Small intestine (tissue), 7 donors: Measurements from ENCODE around the gene HMCN2. TPM values are rescaled to one million over a fixed set of nuclear protein-coding genes. Genes with fewer than 3 reads are reported as not detected.

Experiments used
- DNase-seq, 2 donors: peaks; one replicate each; pipeline versions ENCODE4 v3.0.0 to v3.0.0-alpha.2; 2013
- FAIRE-seq: peaks from 2 replicates; lab custom pipeline; 2012; peaks lifted over from hg19 to GRCh38; lab: Jason Lieb, UNC
- H3K27ac ChIP-seq, 3 donors: one replicate each; pipeline ENCODE4 v1.5.1; 2013; ENCODE audit warnings: low read length in 2 of 3, mild to moderate bottlenecking in 2 of 3, control low read depth in 1 of 3, inconsistent platforms in 1 of 3, low read depth in 1 of 3, moderate library complexity in 1 of 3
- H3K27me3 ChIP-seq, 3 donors: one replicate each; pipeline ENCODE4 v1.6.1; 2013; ENCODE audit warnings: low read length in 3 of 3, inconsistent platforms in 1 of 3; ENCODE audit not compliant: control insufficient read depth in 3 of 3, insufficient read depth in 3 of 3
- H3K36me3 ChIP-seq, 3 donors: one replicate each; pipeline ENCODE4 v1.6.1; 2013; ENCODE audit warnings: low read length in 3 of 3, inconsistent platforms in 1 of 3, low read depth in 1 of 3, mild to moderate bottlenecking in 1 of 3, moderate library complexity in 1 of 3; ENCODE audit not compliant: control insufficient read depth in 3 of 3, insufficient read depth in 2 of 3
- H3K4me1 ChIP-seq, 3 donors: one replicate each; pipeline ENCODE4 v1.6.1; 2013; ENCODE audit warnings: low read length in 2 of 3, inconsistent platforms in 1 of 3, low read depth in 1 of 3, mild to moderate bottlenecking in 1 of 3, moderate library complexity in 1 of 3; ENCODE audit not compliant: control insufficient read depth in 3 of 3, insufficient read depth in 2 of 3
- H3K4me3 ChIP-seq, 3 donors: one replicate each; pipeline ENCODE4 v1.5.1; 2013; ENCODE audit warnings: low read length in 3 of 3, control low read depth in 1 of 3, inconsistent platforms in 1 of 3, low read depth in 1 of 3, mild to moderate bottlenecking in 1 of 3, moderate library complexity in 1 of 3
- H3K9me3 ChIP-seq, 2 donors: one replicate each; pipeline ENCODE4 v1.6.1; 2013; ENCODE audit warnings: low read depth in 1 of 2, low read length in 1 of 2; ENCODE audit not compliant: control insufficient read depth in 2 of 2, insufficient read depth in 1 of 2
- WGBS, 3 donors: extraction: QIAGEN DNeasy Blood & Tissue Kit; methylation state at CpG; one replicate each; pipeline ENCODE4 v1.1.7; 2013; 5-methylcytosine and 5-hydroxymethylcytosine counted together
- polyA plus RNA-seq, 4 donors: library from polyadenylated mRNA; stranded (reverse) in 3 of 4; unstranded in 1 of 4; fragments of 200-250 nt in 3 of 4; fragments of 120-200 nt in 1 of 4; gene quantifications; one replicate each; pipeline versions ENCODE4 v1.2.1 to v1.2.3, GENCODE V29; 2013
- donor health status: healthy with polysubstance abuse.
- donor health status: control.
- donor health status: control.
- donor health status: Bipolar disorder and iron deficiency.
- donor health status: healthy.

The HMCN2 gene
- polyA plus RNA-seq, 4 donors, result 1.1 to 19.4 (median 10.6) TPM; not detected in 1

DNA sequence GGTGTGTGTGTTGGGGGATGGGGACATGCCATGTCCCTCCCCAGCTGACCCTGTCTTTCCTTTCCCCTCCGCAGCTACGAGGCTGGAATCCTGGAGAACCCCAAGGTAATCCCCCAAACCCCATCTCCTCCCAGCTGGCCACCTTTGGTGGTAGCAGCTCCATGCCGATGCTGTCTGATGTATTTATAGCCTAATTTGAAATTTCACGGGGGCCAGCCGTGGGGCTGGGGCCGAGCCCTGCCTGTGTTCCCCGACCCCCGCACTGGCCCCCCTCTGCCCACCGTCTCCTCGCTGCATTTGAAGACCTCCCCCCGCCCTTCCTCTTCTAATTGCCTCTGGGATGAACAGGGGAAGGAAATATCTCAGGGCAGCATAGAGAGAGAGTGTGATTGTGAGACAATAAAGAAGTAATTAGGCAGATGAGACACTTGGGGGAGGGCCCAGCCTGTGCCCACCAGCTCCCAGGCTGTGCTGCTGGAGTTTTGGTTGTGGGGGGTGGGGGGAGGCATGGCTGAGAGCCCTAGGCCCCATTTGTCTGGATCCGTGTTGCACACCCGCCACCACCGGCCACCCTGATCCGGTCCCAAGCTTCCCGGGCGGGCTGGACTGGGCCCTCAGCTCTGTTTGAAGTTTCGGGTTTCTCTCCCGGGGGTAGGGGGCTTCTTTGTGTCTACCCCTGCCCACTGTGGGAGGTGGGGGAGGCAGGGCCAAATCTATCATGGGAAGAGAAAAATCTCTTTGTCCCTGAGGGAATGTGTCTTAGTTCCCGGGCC lies 206.0 kb downstream of the HMCN2 start:
- Histone ChIP-seq H3K4me3 (no peak overlapping the region), H3K4me1 (peaks cover 0 to 1% (median 0%) of the 10 kb centered on the region in 3 donors), H3K27ac (no peak overlapping the region), H3K9me3 (no peaks in the 10 kb centered on the region), H3K36me3 (peaks cover 0 to 100% (median 0%) of the 10 kb centered on the region in 3 donors), H3K27me3 (no peaks in the 10 kb centered on the region)
- FAIRE-seq (no peak), DNase-seq (no peak)
- WGBS, 3 donors, result 63 to 81% (median 75%) methylated on average over 18 to 20 of the region's 20 CpGs

- Histone ChIP-seq H3K4me3 (no peak overlapping the region), H3K27me3 (no peaks in the 10 kb centered on the region), H3K27ac (no peak overlapping the region), H3K4me1 (no peaks in the 10 kb centered on the region), H3K9me3 (no peaks in the 10 kb centered on the region), H3K36me3 (peaks cover 0 to 100% (median 0%) of the 10 kb centered on the region in 3 donors)
- no peak for FAIRE-seq
- WGBS, 3 donors, result 76 to 85% (median 85%) methylated on average over 17 to 19 of the region's 19 CpGs
- no peak for DNase-seq
These were observed 206.7 kb downstream of the HMCN2 start for GRCh38 chr9:130472184-130472705.

- DNase-seq (no peak), FAIRE-seq (no peak)
- Histone ChIP-seq H3K4me1 (no peaks in the 10 kb centered on the region), H3K9me3 (no peaks in the 10 kb centered on the region), H3K27ac (no peak overlapping the region), H3K27me3 (no peaks in the 10 kb centered on the region), H3K4me3 (no peak overlapping the region), H3K36me3 (peaks cover 0 to 100% (median 0%) of the 10 kb centered on the region in 3 donors)
- WGBS, 3 donors, result 92 to 93% (median 93%) methylated on average over 4 to 6 of the region's 6 CpGs
These were observed 207.4 kb downstream of the HMCN2 start for GRCh38 chr9:130473009-130473408.

- FAIRE-seq, result no peak
- 62 to 80% (median 73%) methylated on average over 13 of the region's 13 CpGs for WGBS, 3 donors
- H3K36me3 ChIP-seq, result peaks cover 0 to 100% (median 2%) of the 10 kb centered on the region in 3 donors
These were observed 208.0 kb downstream of the HMCN2 start for GRCh38 chr9:130473566-130473965.

GRCh38 chr9:130474106-130474505 lies 208.5 kb downstream of the HMCN2 start:
- no peak for FAIRE-seq
- Histone ChIP-seq H3K36me3 (peaks cover 0 to 98% (median 2%) of the 10 kb centered on the region in 3 donors), H3K4me1 (no peaks in the 10 kb centered on the region)

More at GRCh38 chr9:130473566-130473965, 208.0 kb downstream of the HMCN2 start:
- Histone ChIP-seq H3K9me3 (no peaks in the 10 kb centered on the region), H3K27me3 (no peaks in the 10 kb centered on the region), H3K4me1 (no peaks in the 10 kb centered on the region), H3K27ac (no peak overlapping the region), H3K4me3 (no peak overlapping the region)
- DNase-seq, result no peak

DNA sequence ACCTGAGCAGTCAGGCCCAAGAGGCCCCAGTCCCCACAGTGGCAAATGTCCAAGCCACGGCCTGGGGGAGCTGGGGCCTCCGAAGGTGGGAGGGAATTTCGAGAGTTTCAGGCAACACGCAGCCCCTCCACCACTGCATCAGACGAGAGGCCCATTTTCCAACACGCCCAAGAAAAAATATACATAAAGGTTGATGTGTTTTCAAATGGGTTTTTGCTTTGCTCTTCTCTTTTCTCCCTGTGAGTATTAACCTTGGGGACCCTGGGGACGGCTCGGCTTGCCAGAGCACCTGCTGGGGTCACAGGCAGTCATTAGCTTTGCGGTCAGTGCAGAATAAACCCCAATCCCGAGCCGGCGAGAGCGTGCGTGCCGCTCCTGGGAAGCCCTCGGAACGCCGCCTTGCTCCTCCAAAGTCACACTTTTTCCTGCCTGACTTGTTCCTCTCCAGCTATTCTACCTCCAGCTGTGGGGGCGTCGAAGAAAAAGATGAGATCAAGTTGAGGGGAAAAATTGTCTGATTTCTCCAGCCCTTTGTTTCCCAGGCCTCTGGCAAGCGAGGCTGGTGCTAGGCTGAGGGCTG lies 210.7 kb downstream of the HMCN2 start:
- 85 to 89% (median 87%) methylated on average over 21 of the region's 21 CpGs for WGBS, 3 donors
- peaks cover 0 to 99% (median 4%) of the 10 kb centered on the region in 3 donors for H3K36me3 ChIP-seq
- FAIRE-seq, result no peak

More at GRCh38 chr9:130474106-130474505, 208.5 kb downstream of the HMCN2 start:
- Histone ChIP-seq H3K27me3 (no peaks in the 10 kb centered on the region), H3K27ac (no peak overlapping the region), H3K4me3 (no peak overlapping the region), H3K9me3 (no peaks in the 10 kb centered on the region)
- DNase-seq, result no peak
- 58 to 80% (median 66%) methylated on average over 15 of the region's 15 CpGs for WGBS, 3 donors

DNA sequence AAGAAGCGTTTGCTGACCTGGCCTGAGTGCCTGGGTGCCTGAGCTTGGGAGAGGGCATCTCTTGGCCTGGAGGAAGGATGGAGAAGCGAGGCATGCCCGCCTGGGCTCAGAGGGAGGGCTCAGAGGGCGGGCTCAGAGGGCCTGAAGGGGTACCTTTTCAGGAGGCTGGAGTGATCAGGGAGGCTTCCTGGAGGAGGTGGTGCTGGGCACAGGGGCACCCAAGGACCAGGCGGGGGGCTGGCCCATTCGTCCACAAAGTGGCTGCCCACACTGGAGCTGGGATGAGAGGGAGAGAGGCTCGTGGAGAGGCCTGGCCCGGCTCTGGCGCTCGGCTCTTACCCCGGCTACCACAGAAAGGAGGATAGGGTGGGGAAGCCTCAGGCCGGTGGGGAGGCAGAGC lies 212.0 kb downstream of the HMCN2 start:
- no peak overlapping the region for H3K27ac ChIP-seq
- no peaks in the 10 kb centered on the region for H3K9me3 ChIP-seq
- no peaks in the 10 kb centered on the region for H3K4me1 ChIP-seq
- WGBS, 3 donors, result 87 to 94% (median 91%) methylated on average over 12 of the region's 12 CpGs
- no peaks in the 10 kb centered on the region for H3K27me3 ChIP-seq
- DNase-seq (no peak), FAIRE-seq (no peak)
- peaks cover 0 to 99% (median 4%) of the 10 kb centered on the region in 3 donors for H3K36me3 ChIP-seq
- H3K4me3 ChIP-seq, result no peak overlapping the region

More for the DNA sequence above, 210.7 kb downstream of the HMCN2 start:
- H3K4me1 ChIP-seq, result no peaks in the 10 kb centered on the region
- H3K27ac ChIP-seq, result no peak overlapping the region
- H3K27me3 ChIP-seq, result no peaks in the 10 kb centered on the region
- no peaks in the 10 kb centered on the region for H3K9me3 ChIP-seq
- no peak for DNase-seq
- H3K4me3 ChIP-seq, result no peak overlapping the region

GRCh38 chr9:130478152-130478551 lies 212.6 kb downstream of the HMCN2 start:
- H3K27me3 ChIP-seq, result no peaks in the 10 kb centered on the region
- FAIRE-seq, result no peak
- no peaks in the 10 kb centered on the region for H3K4me1 ChIP-seq
- H3K4me3 ChIP-seq, result no peak overlapping the region
- H3K9me3 ChIP-seq, result no peaks in the 10 kb centered on the region
- DNase-seq, result no peak
- H3K36me3 ChIP-seq, result peaks cover 0 to 95% (median 4%) of the 10 kb centered on the region in 3 donors
- no peak overlapping the region for H3K27ac ChIP-seq
- WGBS, 3 donors, result 84 to 92% (median 89%) methylated on average over 9 of the region's 9 CpGs
